Large intestine (tissue), 3 donors: ENCODE measurements around the gene ADGRD2. TPM values are rescaled to one million over a fixed set of nuclear protein-coding genes. Genes with fewer than 3 reads are reported as not detected.

ENCODE experiments used
- DNase-seq, 2 donors: peaks; one replicate each; pipeline versions ENCODE4 v3.0.0 to v3.0.0-alpha.2; 2013
- H3K27ac ChIP-seq: one replicate; pipeline ENCODE4 v1.5.1; 2013; ENCODE audit warnings: low read length
- H3K27me3 ChIP-seq: 2 replicates; pipeline ENCODE4 v1.6.1; 2013; ENCODE audit warnings: low read length; ENCODE audit not compliant: control insufficient read depth, insufficient read depth
- H3K36me3 ChIP-seq: 2 replicates; pipeline ENCODE4 v1.6.1; 2013; ENCODE audit warnings: low read length; ENCODE audit not compliant: control insufficient read depth, insufficient read depth
- H3K4me1 ChIP-seq: one replicate; pipeline ENCODE4 v1.6.1; 2013; ENCODE audit warnings: low read length; ENCODE audit not compliant: control insufficient read depth, insufficient read depth
- H3K4me3 ChIP-seq: one replicate; pipeline ENCODE4 v1.5.1; 2013; ENCODE audit warnings: low read length
- H3K9me3 ChIP-seq: one replicate; pipeline ENCODE4 v1.6.1; 2013; ENCODE audit warnings: mild to moderate bottlenecking, low read depth, low read length, moderate library complexity; ENCODE audit not compliant: control insufficient read depth
- WGBS: methylation state at CpG from one replicate; pipeline ENCODE4 v1.1.5; 2013; ENCODE audit warnings: low lambda C conversion rate; ENCODE audit not compliant: insufficient coverage; 5-methylcytosine and 5-hydroxymethylcytosine counted together
- polyA plus RNA-seq: library from polyadenylated mRNA; unstranded; fragments of 120-200 nt; gene quantifications from one replicate; pipeline ENCODE4 v1.2.1, GENCODE V29; 2013

Gene ADGRD2
- polyA plus RNA-seq, 1 donor: not detected

- DNase-seq: no peak
- no peaks in the 10 kb centered on the region for H3K36me3 ChIP-seq
- no peaks in the 10 kb centered on the region for H3K4me1 ChIP-seq
- H3K9me3 ChIP-seq: no peaks in the 10 kb centered on the region
- H3K27ac ChIP-seq: no peak overlapping the region
- no peak overlapping the region for H3K4me3 ChIP-seq
- H3K27me3 ChIP-seq: peaks cover 2% of the 10 kb centered on the region
These were observed 13.9 kb upstream of the ADGRD2 start for GRCh38 chr9:124436320-124436719.

- Histone ChIP-seq H3K27me3 (peaks cover 2% of the 10 kb centered on the region), H3K36me3 (no peaks in the 10 kb centered on the region), H3K27ac (no peak overlapping the region), H3K9me3 (no peaks in the 10 kb centered on the region), H3K4me1 (no peaks in the 10 kb centered on the region), H3K4me3 (no peak overlapping the region)
- no CpG with 5 or more reads among the region's 3 CpGs for WGBS
- no peak for DNase-seq
These were observed 13.2 kb upstream of the ADGRD2 start for GRCh38 chr9:124437086-124437485.

- Histone ChIP-seq H3K36me3 (no peaks in the 10 kb centered on the region), H3K27me3 (peaks cover 2% of the 10 kb centered on the region), H3K9me3 (no peaks in the 10 kb centered on the region), H3K4me1 (no peaks in the 10 kb centered on the region), H3K4me3 (no peak overlapping the region), H3K27ac (no peak overlapping the region)
- WGBS: no CpG with 5 or more reads among the region's 9 CpGs
- DNase-seq: no peak
These were observed 12.2 kb upstream of the ADGRD2 start for GRCh38 chr9:124438091-124438490.

- H3K9me3 ChIP-seq: no peaks in the 10 kb centered on the region
- DNase-seq: no peak
- no peaks in the 10 kb centered on the region for H3K36me3 ChIP-seq
- no peak overlapping the region for H3K4me3 ChIP-seq
- no peaks in the 10 kb centered on the region for H3K4me1 ChIP-seq
- no peak overlapping the region for H3K27ac ChIP-seq
- H3K27me3 ChIP-seq: peaks cover 2% of the 10 kb centered on the region
- no CpG with 5 or more reads among the region's 1 CpG for WGBS
These were observed 11.2 kb upstream of the ADGRD2 start for GRCh38 chr9:124439086-124439485.

- Histone ChIP-seq H3K27ac (no peak overlapping the region), H3K27me3 (peaks cover 2% of the 10 kb centered on the region), H3K4me3 (no peak overlapping the region), H3K9me3 (no peaks in the 10 kb centered on the region), H3K36me3 (no peaks in the 10 kb centered on the region), H3K4me1 (no peaks in the 10 kb centered on the region)
- WGBS: 100% methylated on average over 1 of the region's 6 CpGs
- DNase-seq: no peak
These were observed 10.5 kb upstream of the ADGRD2 start for GRCh38 chr9:124439686-124440243.

GRCh38 chr9:124440786-124441185, 9.5 kb upstream of the ADGRD2 start:
- H3K27me3 ChIP-seq: peaks cover 2% of the 10 kb centered on the region
- no peaks in the 10 kb centered on the region for H3K4me1 ChIP-seq
- H3K36me3 ChIP-seq: no peaks in the 10 kb centered on the region
- no peak for DNase-seq
- H3K27ac ChIP-seq: no peak overlapping the region
- WGBS: no CpG with 5 or more reads among the region's 10 CpGs
- H3K4me3 ChIP-seq: no peak overlapping the region
- H3K9me3 ChIP-seq: no peaks in the 10 kb centered on the region

GRCh38 chr9:124441291-124441690, 9.0 kb upstream of the ADGRD2 start:
- no peaks in the 10 kb centered on the region for H3K9me3 ChIP-seq
- no peak for DNase-seq
- no peaks in the 10 kb centered on the region for H3K36me3 ChIP-seq
- peaks cover 2% of the 10 kb centered on the region for H3K27me3 ChIP-seq
- no peaks in the 10 kb centered on the region for H3K4me1 ChIP-seq
- no peak overlapping the region for H3K27ac ChIP-seq
- no peak overlapping the region for H3K4me3 ChIP-seq
- no CpG with 5 or more reads among the region's 16 CpGs for WGBS

GRCh38 chr9:124442379-124442778, 7.9 kb upstream of the ADGRD2 start:
- no peaks in the 10 kb centered on the region for H3K4me1 ChIP-seq
- no peak overlapping the region for H3K27ac ChIP-seq
- no peak overlapping the region for H3K4me3 ChIP-seq
- no peak for DNase-seq
- H3K36me3 ChIP-seq: no peaks in the 10 kb centered on the region
- no peaks in the 10 kb centered on the region for H3K9me3 ChIP-seq
- H3K27me3 ChIP-seq: peaks cover 2% of the 10 kb centered on the region

- H3K4me1 ChIP-seq: no peaks in the 10 kb centered on the region
- H3K9me3 ChIP-seq: no peaks in the 10 kb centered on the region
- no peaks in the 10 kb centered on the region for H3K36me3 ChIP-seq
- WGBS: 60% methylated on average over 1 of the region's 3 CpGs
- H3K4me3 ChIP-seq: no peak overlapping the region
- H3K27me3 ChIP-seq: peaks cover 4% of the 10 kb centered on the region
- no peak overlapping the region for H3K27ac ChIP-seq
- no peak for DNase-seq
These were observed 7.4 kb upstream of the ADGRD2 start for GRCh38 chr9:124442826-124443225.

GRCh38 chr9:124443625-124444024, 6.6 kb upstream of the ADGRD2 start:
- no peaks in the 10 kb centered on the region for H3K36me3 ChIP-seq
- no peak overlapping the region for H3K4me3 ChIP-seq
- no peak for DNase-seq
- H3K27ac ChIP-seq: no peak overlapping the region
- H3K27me3 ChIP-seq: peaks cover 4% of the 10 kb centered on the region
- no peaks in the 10 kb centered on the region for H3K4me1 ChIP-seq
- H3K9me3 ChIP-seq: no peaks in the 10 kb centered on the region
- WGBS: 89% methylated on average over 1 of the region's 2 CpGs

GRCh38 chr9:124444166-124444565, 6.1 kb upstream of the ADGRD2 start:
- WGBS: 100% methylated on average over 1 of the region's 3 CpGs
- no peaks in the 10 kb centered on the region for H3K36me3 ChIP-seq

More at GRCh38 chr9:124444166-124444565, 6.1 kb upstream of the ADGRD2 start:
- no peak for DNase-seq
- Histone ChIP-seq H3K4me1 (no peaks in the 10 kb centered on the region), H3K27ac (no peak overlapping the region), H3K27me3 (peaks cover 6% of the 10 kb centered on the region), H3K4me3 (no peak overlapping the region), H3K9me3 (no peaks in the 10 kb centered on the region)
